Kidney tubule cell (primary cell): ENCODE results near the gene MRGPRF.

ENCODE experiments used
- DNase-seq: peaks from one replicate; pipeline ENCODE4 v3.0.0-alpha.2; 2018; ENCODE audit warnings: low spot score

The MRGPRF gene

DNA sequence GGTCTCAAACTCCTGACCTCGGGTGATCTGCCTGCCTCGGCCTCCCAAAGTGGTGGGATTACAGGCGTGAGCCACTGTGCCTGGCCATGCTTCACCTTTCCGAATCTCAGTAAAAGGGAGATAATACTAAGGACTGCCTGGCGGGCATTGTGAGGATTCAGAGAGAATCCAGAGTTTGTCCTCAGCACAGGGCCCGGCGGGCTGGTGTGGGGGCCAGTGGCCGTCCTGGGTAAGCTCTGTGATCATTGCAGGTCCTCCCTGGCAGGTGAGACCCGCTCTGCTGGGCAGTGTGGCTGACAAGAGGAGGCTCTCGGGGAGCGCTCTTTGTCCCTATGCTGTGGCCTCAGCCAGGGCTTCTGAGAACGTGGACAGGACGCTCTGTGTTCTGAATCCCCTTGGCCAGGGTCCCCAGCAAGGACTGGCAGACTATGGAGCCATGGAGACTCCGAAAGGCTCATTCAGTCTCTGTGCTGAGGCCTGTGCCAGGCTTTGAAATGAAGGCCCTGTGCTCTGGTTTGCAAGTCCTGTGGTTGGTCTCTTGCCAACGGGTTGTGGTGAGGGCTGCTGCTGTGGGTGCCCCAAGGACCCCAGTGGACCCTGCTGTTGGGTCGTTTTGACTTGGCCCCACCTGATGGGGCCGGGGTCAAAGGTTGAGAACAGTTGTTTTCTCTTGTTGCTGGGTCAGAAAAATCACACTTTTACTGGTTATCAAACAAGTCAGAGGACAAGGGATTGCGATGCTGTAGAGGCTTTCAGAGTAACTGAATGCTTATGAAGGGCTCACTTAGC is 37.7 kb upstream of the MRGPRF start:
- DNase-seq = no peak

DNA sequence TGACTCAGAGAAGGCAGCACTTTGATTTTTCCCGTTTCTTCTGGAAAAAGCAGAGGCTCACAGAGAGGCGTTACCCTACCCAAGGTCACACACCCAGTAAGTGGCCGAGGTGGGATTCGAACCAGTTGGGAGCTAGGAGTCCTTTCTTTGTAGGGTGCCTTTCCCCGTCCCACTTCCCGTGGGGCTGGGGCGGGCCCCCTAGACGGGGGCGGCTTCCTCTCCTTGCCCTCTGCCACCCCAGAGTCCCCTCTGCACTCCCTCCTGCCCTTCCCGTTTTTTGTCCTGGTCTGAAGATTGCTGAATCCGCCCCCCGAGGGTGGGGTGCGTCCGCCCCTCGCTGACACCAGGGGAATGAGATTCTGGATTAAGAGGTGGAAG is 36.4 kb upstream of the MRGPRF start:
- no peak for DNase-seq

DNA sequence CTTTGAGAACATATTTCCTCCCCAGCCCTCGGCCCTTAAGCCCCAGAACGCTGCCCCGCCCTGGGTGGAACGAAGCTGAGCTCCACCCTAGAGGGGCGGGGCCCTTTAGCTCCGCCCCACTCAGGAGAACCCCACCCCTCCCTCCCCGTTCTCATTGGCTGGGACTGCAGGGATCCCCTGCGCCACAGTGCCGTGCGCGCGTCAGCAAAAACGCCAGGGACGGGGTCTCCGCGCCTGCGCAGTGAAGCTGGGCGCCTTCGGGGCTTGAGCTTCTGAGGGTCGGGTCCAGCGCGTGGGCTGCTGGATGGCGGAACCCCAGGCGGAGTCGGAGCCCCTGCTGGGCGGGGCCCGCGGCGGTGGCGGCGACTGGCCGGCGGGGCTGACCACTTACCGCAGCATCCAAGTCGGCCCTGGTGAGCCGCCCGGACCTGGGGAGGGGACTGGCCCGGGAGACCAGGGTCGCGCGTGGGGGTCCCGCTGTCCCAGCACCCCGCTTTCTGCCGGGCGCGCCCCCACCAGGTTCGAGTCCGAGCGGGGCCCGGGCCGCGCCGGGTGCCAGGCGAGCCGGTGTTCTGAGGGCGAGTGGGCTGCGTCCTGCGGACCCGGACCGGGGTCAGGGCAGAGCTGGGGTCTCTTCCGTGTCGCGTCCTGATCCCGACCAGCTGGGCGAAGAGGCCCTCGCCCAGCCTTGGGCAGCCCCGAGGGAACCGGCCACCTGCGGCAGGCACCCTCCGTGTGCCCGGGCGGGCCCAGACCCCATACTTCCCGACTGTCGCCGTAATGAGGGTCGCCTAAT is 35.8 kb upstream of the MRGPRF start, which contains the start of gene TPCN2:
Gene TPCN2 (plus strand): TSS at position 239 of the 796 bp plus-strand sequence. CDS start 66 bp downstream, at position 305.
- DNase-seq = peak; percentile 96

DNA sequence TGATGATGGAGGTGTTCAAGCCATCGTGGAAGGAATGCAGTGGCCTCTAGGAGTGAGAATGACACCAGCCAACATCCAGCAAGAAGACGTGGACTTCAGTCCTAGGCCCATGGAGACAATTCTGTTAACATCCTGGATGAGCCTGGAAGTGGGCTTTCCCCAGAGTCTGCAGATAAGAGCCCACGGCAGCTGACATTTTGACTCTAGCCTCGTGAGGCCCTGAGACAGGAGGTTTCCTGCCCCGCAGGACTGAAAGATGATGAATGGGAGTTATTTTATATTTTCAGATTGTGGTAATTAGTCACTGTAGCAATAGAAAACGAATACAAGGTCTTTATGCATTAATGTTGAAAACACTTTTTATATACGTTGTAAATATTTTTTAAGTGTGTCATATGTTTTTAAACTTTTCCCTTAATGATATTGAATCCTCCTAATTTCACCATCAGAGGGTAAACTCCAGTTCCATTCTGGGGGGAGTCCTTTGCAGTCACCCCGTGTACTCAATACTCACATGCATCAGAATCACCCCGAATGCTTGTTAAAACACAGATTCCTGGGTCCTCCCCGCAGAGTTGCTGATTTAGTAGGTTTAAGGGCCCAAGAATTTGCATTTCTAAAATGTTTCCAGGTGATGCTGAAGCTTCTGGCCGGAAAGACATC is 35.1 kb upstream of the MRGPRF start:
- DNase-seq = no peak

DNA sequence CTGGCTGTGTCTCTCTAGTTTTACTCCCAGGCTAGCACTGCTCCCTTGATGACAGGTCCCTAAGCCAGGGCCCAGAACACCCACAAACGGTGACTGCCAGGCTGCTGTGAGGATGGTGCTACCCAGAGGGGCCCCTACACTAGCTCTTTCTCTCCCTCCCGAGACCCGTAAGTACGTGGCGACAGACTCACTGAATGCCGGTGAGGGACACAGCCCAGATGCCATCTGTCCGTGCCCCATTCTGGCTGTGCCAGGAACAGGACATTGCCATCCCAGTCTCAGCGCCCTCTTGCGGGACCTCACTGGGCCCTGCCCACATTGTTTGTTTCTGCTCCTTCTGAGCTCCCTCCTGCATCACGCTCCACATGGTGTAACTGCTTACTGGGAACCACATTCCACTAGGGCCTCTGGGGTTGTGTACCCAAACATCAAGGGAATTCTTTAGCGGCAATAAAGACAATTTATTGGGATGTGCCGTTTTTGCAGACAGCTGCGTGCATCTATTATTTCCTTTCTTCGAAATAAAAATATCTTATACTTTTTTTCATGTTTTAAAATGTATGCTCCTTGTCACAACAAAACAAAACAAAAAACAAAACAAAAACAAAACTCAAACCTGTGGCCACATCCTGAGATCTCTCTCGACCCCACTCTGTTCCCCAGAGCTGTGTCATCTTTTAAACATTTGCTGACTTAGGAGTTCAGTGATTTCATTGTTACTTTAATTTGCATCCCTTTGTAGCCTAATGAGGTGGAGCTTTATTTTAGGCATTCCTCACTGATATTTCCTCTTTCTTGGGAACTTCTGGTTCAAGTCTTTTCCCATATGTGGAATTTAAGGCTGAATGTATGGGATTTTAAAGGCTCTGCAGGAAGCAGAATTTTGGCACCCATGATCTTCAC is 31.3 kb upstream of the MRGPRF start:
- DNase-seq = peak; percentile 71

DNA sequence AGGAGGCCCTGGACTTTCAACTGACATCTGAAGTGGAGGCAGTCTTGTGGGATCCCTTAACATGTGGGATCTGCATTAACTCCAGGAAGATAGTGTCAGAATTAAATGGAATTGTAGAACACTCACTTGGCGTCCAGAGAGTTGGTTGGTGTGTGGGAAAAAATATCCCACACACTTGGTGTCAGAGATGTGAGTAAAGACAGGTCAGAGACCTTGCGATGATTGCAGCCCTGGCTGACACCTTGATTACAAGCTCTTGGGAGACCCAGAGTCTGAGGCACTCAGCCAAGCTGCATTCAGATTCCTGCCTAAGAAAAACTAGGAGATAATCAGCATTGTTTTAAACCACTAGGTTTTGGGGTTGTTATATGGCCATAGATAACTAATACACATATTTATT is 28.5 kb upstream of the MRGPRF start:
- DNase-seq = peak; percentile 39

DNA sequence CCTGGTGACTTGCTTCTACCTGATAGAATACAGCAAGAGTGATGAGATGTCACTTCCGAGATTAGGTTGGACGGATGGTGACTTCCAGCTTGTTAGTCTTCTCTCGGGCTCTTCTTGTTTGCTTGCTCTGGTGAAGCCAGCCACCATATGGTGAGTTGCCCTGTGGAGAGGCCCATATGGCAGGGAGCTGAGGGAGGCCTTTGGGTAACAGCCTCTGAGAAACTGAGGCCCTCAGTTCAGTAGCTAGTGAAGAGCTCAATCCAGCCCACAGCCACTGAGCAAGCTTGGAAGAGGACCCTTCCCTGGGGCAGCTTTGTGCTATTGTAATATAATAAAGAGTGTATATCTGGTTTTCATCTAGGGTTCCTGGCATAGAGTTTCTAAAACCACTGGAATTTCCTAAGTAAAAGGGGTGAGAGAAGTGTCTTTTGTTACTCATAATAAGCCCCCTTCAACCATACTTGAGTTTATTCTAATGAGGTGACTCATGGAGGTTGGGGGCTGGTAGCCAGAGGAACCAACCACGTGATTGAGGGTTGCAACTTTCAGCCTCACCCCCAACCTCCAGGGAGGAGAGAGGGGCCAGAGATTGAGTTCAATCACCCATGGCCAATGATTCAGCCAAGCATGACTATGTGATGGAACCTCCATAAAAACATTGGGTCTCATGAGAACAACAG is 27.7 kb upstream of the MRGPRF start:
- peak; percentile 84 for DNase-seq

DNA sequence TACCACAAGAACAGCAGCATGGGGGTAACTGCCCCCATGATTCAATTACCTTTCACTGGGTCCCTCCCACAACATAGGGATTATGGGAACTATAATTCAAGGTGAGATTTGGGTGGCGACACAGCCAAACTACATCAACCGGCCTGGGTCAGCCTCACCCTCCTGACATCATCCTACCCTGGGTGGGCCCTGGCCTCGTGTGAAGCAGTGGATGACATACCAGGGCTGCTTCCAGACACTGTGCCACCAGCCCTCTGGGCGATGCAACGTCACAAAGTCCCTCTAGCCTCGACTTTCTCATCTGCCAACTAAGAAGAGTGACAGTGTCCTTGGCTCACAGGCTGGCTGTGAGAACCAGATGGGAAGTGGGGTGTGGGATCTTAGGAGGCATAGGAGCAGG is 27.0 kb upstream of the MRGPRF start:
- no peak for DNase-seq

DNA sequence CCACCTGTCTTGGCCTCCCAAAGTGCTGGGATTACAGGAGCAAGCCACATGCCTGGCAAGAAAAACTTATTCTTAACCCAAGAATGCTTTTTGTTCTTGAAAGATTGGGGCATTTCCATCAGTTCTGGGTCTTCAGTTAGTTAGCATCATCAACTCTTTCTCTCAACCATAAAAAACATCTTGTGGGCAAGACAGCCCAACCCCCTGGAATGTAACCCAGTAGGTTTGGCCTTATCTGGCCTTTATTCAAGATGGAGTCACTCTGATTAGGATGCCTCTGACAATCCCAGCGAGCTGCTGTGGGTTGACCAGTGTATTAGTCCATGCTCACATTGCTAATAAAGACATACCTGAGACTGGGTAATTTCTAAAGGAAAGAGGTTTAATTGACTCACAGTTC is 26.5 kb upstream of the MRGPRF start:
- no peak for DNase-seq

DNA sequence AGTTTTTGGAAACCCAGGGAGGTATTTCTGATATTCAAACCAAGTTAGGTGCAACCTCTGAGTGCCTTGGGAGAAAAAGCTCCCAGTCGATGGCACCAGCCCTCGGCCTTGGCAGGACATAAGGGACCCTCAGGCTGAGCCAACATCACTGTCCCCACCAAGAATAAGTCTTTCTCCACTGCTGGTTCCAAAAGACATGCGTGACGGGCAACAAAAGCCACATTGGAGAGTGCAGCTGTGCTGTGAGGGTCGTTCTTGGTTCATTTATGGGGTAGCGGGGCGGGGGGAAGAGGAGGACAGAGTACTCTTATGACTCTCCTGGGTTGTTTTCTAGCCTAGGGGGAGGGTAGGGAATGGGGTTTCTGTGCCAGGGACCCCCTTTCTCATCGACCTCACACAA is 24.5 kb upstream of the MRGPRF start:
- no peak for DNase-seq

DNA sequence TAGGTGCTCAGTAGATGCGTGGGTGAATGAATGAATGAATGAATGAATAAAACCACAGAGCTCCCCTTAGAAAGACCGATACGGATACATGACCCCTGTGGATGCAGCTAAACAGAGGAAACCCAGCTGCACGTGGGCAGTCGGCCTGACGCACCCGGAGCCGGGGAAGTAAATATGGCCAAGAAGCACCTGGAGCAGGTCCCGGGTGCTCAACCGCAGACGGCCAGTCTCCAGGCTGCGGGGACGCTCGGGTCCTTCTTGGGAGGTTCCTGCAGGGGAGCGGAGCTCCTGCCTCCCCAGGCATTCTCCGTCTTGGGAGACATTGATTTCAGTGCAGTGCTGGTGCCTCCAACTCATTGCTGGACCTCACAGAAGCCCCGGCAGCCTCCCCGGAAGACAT is 24.0 kb upstream of the MRGPRF start:
- no peak for DNase-seq

DNA sequence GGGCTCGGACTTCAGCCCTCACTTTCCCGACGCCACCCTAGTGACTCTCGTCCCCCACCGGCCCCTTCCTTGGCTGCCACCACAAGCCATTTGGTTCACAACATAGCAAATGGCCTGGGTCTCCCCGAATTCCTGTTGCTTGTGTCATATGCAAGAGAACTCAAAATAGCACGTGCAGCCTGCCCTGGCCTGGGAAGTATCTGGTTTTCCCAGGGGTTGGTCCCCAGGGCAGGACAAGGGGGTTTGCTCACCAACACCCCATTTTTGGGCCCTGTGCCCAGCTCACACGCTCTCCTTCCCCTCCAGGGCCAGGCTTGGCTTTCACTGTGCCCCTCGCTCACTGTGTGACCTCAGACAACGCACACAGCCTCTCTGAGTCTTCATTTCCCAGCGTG is 22.9 kb upstream of the MRGPRF start:
- no peak for DNase-seq

DNA sequence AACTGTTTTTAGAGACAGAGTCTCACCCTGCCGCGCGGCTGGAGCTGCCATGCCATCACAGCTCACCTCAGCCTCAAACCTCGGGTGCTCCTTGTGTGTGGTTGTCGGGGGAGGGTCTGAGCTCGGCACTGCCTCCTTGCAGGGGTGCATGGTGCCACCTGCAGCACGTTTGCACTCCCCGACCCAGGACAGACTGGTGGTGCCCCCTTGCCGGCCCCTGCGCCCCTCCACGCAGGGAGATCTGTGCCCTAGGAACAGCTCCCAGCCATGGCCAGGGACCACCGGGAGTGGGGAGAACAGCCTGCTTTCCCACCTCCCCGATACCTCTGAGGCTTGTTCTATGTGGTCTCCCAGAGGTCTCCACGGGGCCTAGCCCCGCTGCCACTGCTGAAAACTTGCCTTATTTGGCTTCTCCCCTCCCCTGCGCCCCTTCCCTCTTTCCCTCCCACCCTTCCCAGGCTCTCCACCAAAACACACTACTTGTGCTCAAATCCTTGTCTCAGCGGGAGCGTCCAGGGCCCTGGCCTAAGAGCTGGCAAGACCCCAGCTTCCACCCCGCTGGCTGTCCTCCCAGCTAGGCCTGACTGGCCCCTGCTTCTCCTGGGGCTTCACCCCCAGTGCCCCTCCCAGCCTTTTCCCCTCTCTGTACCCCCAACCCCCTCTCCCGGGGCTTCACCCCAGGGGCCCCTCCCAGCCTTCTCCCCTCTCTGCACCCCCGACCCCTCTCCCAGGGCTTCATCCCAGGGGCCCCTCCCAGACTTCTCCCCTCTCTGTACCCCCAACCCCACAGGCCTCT is 22.3 kb upstream of the MRGPRF start:
- DNase-seq = no peak

DNA sequence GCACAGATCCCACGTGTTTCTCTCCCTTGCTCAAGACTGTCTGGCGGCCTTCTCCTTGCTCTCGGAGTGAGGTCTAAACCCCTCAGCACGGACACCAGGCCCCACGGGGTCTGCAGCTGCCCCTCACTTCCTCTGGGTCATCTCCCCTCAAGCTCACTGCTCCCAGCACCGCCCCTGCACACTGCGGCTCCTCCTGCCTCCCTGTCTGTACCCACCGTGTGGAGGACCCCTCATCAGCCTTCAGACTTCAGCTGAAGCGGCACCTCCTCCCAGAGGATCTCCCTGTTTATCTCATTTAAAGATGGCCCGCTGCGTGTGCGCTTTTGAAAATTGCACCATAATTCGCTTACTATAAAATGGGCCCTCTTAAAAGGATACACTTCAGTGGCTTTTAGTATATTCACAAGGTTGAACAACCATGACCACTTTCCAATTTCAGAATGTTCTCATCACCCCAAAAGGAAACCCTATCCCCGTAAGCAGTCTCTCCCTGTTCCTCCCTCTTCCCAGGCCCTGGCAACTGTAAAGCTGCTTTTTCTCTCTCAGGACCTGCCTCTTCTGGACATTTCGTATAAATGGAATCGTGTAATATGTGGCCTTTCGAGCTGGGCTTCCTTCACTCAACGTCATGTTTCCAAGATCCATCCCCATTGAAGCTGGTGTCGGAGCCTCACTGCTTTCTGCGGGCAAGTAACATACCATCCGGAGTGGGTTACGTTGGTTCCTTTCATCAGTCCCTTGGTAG is 21.2 kb upstream of the MRGPRF start:
- no peak for DNase-seq

DNA sequence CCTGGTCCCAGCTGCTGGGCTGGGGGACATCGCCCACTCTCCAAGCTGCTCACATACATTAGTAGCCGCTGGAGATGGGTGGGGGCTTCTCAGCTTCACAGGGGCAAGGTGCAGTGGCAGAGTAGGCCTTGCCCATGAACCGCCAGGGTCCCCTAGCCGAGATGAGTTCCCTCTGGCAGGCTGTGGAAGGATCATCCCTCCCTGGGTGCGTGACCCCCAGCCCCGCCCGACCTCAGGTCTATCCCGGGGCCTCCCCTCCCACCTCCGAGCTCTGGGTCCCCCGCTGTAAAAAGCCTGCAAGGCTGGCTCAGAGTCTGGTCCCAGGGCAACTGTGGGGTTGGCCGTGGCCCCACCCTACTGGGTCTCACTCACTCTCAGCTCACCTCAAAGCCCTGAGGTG is 20.4 kb upstream of the MRGPRF start:
- DNase-seq = no peak

DNA sequence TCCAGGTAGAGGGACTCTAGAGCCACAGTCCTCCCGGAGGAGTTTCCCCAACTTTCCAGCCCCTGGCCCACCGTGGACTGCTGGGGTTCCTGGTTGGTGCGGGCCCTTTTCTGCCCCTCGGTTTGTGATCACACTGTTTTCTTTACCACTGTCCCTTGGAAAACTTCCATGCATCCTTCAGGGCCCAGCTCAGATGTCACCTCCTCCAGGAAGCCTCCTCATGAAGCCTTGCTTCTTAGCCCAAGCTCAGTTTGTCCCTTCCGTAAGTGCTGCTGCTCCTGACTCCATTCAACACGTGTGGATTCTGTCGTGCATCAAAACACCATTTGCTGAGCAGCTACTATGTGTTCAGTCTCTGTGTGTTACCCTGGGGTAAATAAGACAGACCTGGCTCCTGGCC is 19.8 kb upstream of the MRGPRF start:
- no peak for DNase-seq

DNA sequence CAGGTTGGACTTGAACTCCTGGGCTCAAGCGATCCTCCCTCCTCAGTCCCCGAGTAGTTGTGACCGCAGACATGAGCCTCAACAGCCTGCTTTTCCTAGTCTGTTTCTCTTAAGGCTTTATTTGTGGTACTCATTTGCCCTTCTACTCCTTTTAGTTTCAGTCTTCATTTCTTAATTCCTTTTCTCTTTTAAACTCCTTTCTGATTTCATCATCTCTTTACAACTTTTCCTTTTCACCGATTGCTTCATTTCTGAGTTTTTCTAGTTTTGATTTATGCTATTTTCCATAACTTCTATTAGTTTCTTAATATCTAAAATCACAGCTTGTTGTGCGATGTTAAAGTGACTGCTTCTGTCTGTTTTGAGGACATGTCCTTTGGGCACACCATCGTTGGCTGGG is 17.3 kb upstream of the MRGPRF start:
- no peak for DNase-seq

DNA sequence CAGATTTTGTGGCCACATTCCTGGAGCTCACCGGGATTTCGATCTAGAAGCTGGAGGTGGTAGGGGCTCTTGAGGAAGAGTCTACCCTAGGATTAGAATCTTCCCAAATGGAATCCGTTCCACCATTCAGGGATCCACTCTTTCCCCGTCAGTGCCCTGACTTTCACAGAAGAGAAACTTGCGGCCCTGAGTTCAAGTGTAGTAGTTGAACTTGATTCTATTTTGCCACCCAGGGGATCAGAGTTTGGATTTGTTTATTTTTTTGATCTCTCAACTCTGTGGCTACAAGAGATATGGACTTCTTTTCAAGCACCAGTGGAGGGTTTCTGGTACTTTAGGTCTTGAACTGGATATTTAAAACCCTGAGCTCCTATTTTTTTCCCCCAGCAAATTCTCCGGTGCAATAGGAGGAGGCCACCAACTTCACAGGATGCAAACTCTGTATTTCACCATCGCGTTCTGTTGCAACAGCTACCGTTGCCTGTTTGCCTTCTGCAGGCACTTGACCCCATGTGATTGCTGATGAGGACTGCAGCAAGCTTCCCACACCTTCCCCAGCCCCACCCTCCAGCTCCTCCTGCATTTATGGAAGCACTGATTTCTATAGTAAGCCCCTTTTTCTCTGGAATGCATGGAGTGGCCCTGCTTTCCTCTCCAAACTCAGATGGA is 14.8 kb upstream of the MRGPRF start:
- DNase-seq = no peak

DNA sequence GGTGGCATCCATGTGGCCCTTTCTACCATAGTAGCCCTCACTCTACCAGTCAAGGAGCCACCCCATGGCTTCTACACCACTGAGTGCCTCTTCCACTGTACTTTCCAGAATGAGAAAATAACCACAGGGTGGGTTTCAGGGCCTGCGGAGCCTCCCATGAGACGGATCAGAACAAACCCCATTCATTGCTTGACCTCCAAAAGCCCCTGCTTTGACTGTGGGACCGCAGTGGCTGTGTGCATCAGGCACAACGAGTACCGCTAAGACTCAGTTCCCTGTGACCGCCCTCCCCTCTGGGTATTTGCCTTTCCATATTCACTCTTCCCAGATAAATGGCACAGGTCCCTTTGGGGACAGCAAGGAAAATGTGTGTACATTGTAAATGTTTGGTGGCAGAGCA is 11.5 kb upstream of the MRGPRF start:
- no peak for DNase-seq
